Raji (cell line): ENCODE data around the gene LDB1.

Experiments
- POLR2A ChIP-seq: IDR thresholded peaks from 2 replicates; pipeline ENCODE4 v1.6.1; 2011; ENCODE audit warnings: low read depth, low read length, control low read depth; ENCODE audit not compliant: insufficient read depth

The LDB1 gene

DNA sequence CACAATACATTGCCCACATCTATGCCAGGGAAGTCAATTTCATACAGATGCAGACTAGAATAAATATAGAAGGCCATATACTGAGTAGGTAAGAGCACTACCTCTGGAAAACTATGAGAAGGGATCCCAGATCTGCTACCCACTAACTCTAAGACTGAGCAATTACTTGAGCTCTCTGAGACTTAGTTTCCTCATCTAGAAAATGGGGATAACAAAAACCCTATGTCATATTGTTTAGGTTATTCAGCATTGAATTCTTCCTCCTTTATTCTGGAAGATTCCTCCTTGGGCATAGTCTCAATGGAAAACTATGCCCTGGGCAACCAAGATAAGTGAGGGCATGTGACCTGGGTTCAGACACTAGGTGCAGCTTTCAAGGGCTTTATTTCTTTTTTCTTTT is 60.2 kb downstream of the LDB1 start:
- TF ChIP-seq POLR2A = no peak
